Stimulated activated CD4-positive, alpha-beta T cell treated with anti-CD3 and anti-CD28 coated beads, TNF-alpha, amount 100 ng/mL, for 1 hour (primary cell): ENCODE measurements around the gene ARHGAP28.
"Not testable (repeated sequence)": the region's sequence is repeated elsewhere in the genome, so short reads cannot be mapped to it uniquely, and the experiment has no call there.

Experiments
- DNase-seq, 3 donors: peaks; one replicate each; pipeline ENCODE4 v3.0.0-alpha.2; 2020; ENCODE audit warnings: low read depth in 3 of 3, low spot score in 1 of 3

Gene ARHGAP28

DNA sequence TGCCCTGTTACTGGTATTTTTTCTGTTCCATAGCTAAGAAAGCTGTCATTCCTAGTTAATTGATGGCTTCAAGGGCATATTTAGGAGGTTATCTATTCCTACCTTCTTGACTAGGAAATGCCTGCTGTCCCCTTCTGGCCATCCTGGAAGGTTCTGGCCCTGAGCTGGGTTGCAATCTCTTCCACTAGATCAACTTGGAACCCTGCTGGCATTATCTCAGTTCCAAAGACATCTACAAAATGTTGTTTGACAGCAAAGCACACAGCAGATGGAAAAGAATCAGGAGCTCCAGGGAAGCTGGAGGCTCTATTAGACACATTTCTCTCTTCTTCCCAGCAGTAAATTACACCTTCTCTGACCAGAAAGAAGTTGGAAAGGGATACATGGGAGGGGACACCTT lies 192.1 kb downstream of the ARHGAP28 start:
- no peak for DNase-seq

- no peak for DNase-seq
Measured at GRCh38 chr18:6923220-6923619, 193.7 kb downstream of the ARHGAP28 start.

- no peak for DNase-seq
Measured at GRCh38 chr18:6927153-6927552, 197.6 kb downstream of the ARHGAP28 start.

- DNase-seq = no peak
Measured at GRCh38 chr18:6928359-6928758, 198.8 kb downstream of the ARHGAP28 start.

DNA sequence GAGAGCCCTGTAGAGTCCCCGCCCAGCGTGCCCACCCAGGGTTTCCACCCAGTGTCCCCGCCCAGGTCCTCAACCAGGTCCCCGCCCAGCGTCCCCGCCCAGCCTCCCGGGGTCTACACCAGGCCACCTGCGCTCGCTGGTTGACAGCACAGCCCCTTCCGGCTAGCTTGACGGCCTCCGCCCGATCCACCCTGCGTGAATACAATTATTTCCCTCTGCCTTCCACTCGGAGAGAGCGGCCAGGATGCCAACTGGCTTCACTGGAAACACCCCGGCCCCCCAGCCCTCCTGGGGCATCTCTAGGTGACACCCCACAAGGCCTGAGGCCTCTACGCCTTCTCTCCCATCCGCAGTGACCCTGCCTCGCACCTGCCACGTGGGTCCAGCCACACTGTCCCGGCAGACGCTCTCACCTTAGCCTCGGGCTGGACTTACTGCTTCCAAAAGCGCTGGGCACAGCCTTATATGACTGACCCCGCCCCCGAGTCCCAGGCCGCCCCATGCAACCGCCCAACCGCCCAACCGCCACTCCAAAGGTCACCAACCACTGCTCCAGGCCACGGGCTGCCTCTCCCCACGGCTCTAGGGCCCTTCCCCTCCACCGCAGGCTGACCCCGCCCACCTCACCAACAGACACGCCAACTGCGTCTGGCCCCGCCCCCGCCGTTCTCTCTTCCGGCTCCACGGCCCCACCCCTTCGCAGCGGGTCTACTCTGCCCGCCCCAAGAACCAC lies 200.0 kb downstream of the ARHGAP28 start:
- DNase-seq = no peak

- no peak for DNase-seq
Measured at GRCh38 chr18:6934859-6935258, 205.3 kb downstream of the ARHGAP28 start.

DNA sequence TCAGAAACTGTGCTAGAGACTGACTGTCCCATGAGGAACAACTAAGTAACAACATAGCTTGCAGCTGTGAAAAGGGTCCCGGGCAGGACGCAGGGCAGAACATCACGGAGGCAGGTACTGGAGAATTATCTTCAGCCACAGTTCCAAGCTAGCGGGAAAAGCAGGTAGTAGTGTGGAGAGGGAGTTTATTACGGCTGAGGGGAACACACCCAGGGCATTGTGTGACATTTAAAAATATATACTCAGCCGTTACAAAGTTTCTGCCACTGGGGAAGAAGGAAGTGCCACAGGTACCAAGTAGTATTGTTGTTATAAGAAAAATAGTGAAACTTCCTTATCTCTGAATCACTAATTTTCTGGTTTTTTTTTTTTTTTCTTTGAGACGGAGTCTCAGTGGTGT lies 208.5 kb downstream of the ARHGAP28 start:
- DNase-seq = no peak

GRCh38 chr18:6938403-6938802 lies 208.9 kb downstream of the ARHGAP28 start:
- DNase-seq = not testable (repeated sequence)

GRCh38 chr18:6939972-6940371 lies 210.5 kb downstream of the ARHGAP28 start:
- no peak for DNase-seq

GRCh38 chr18:6940451-6940850 lies 210.9 kb downstream of the ARHGAP28 start:
- DNase-seq = no peak

DNA sequence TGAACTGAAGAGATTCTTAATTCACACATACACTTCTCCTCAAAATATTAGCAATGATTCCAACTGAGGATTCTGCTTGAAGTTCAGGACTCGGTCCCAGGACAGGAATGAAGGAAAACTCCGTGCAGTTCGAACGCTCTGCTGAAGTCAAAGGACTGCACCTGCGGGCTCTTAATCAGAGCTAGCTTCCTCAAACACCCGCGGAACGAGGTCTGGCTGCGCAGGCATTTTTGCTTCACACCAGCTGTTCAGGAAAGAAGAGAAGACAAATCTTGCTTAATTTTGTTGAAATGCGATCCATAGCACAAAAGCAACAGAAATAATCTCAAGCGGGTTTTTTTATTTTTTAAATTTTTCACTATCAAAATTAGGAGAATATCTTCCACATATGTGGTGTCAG lies 212.5 kb downstream of the ARHGAP28 start:
- no peak for DNase-seq

GRCh38 chr18:6942742-6943141 lies 213.2 kb downstream of the ARHGAP28 start:
- DNase-seq = no peak

DNA sequence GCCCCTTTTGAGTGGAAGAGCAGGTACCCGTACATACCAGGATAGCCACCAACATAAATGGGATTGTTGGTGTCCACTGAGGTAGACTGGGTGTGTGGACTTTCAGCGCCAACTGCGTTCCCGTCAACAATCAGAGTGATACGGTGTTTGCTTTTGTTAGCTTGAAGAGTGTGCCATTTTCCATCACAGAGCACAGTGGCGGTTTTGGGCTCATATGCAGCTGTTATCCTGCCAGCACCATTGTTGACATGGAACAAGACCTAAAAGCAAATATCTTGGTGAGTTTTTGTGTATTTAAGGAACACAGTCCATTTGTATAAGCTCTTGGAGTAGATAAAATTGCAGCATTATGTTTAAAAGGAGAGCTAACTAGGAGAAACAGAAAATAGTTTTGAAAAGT lies 213.6 kb downstream of the ARHGAP28 start:
- no peak for DNase-seq

DNA sequence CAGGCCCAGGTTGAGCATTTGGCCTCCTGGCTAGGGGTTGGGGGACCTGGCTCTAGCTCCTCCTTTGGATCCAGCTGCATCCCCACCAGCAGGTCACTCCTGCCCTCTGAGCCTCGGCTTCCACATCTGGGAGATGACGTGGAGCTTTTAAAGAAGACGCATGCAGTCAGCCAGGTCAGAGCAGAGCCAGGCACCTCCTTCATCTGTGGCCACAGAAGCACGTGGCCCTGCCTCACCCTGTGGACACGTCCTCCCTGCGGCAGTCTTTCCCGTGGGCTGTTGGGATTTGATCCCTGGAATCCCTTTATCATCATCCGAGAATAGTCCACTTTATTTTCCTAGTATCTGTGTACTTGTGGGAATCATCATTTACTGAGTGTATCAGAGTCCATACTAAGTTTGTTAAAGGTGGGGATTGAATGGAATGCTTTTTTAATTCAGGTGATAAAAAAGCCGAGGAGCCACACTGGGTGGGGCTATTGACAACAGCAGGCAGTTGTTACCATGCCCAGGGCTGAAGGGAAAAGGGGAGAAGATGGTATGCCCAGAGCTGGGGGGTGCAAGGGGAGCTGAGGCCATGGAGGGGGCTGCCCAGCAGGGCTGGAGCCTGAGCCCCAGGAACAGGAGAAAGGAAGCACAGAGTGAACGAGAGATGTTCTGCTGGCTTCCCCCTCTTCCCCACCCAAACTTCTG lies 218.0 kb downstream of the ARHGAP28 start:
- DNase-seq = no peak

GRCh38 chr18:6948281-6949055 lies 219.0 kb downstream of the ARHGAP28 start:
- no peak for DNase-seq

DNA sequence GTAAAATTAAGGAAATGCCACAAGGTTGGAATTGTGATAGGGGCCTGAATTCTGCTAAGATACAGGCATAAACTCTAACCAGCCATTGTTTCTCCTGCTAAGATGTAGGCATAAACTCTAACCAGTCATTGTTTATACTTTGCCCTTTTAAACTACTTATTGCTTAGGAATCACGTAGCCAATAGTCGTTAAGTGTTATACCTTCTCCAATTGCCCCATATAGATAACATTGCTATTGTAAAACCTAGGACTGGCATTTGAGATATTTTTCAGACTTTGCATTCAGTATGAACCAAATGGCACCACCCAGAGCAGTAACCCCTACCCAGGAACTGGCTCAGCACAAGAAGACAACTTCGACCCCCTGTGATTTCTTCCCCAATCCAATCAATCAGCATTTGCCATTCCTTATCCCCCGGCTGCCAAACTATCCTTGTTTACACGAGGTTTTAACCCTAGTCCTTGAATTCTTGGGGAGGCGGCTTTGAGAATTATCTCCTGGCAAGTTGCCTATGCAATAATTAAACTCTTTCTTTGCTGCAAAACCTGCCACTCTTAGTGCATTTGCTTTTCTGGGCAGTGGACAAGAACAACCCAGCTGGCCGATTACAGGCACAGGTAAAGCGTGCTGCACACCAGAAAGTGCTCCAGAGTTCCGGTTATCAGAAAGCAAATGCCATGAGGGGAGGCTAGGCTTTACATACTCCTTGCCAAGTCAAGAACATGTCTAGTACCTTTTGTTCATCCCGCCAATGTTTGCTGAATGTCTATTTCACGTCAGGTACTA lies 220.5 kb downstream of the ARHGAP28 start:
- DNase-seq = no peak

DNA sequence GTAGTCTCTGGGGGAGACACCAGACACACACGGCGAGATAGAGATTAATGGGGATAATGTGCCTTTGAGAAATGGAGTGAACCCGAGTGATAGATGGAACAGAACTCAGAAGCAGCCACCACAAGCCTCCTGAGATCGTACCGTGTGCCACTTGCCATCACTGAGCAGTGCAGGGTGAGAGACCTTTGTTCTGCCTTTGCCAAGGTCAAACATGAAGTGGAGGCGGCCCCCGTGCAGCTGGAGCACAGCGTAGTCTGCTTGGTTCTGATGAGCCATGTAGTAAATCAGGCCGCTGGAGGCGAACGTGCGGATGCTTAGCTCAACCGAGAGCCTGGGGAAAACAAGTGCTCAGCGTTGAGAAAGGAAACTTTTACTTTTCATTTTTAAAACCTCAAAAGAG lies 221.1 kb downstream of the ARHGAP28 start:
- no peak for DNase-seq

DNA sequence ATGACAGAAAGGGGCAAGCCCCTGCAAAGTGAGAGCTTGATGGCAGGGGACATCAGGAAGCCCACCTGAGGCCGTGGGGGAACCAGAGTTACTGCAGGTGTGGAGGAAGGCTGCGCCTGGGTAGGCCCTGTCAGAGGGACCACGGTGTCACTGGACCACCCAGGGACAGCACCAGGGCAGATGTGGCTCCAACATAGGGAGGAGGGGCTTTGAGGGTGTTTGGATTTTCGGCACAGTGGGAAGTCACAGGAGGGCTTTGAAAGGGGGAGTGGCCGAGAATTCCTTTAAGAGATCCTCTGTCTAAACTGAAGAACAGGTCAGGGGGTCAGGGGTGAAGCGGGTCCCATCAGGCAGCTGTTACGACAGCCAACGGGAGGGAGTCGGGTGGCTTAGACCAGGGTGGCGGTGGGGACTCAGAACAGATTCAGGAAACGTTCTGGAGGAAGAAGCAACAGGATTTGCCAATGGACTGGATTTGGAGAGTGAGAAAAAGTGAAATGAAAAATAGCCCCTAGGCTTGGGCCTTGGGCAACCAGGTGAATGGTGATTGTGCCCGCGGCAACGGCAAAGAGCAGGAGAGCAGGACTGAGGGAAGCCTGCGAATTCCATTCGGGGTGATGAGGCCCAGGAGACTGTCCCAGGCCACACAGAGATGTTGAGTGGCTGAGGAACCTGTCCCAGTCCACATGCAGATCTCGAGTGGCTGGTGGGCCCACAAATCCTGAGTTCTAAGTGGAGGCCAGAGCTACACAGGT lies 222.0 kb downstream of the ARHGAP28 start:
- DNase-seq = no peak

DNA sequence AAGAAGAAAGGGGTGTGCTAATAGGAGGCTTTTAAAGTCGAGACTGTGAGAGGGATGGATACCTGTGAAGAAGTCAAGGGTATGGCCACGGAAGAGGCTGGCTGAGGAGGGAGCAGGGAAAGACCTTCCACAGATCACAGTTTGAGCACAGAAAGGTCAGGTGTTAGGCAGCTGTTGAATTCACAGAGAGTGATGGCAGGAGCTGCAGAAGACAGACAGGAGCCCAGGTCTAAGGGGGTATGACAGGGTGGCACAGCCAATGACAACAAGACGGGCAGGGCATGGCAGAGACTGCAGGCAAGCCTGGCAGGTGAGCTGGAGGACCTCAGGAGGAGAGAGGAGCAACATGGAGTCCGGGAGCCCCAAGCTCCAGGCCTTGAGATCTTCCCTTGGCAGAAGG lies 225.0 kb downstream of the ARHGAP28 start:
- no peak for DNase-seq

- no peak for DNase-seq
Measured at GRCh38 chr18:6955304-6955703, 225.8 kb downstream of the ARHGAP28 start.

DNA sequence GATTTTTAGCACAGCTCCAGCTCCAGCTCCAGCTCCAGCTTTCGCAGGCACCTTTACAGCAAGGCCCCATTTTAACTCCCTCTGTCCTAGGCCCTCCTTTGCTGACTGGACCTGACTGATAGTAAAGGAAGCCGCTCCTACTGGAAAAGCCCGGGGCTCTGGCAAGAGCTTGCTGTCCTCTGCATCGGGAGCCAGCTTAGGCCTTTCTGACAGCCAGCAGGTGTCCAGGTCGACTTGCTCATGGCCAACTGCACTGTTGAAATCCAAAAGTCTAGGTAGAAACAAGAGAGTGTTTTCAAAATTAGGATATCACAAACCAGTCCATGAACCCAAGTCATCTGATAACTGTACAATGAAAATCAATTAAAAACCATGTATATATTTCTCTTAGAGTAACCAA lies 227.0 kb downstream of the ARHGAP28 start:
- no peak for DNase-seq
